Vagina (tissue), 2 donors: ENCODE data around the gene RPTOR. TPM values are rescaled to one million over a fixed set of nuclear protein-coding genes. Genes with fewer than 3 reads are reported as not detected.

Source experiments
- DNase-seq, 2 donors: peaks; one replicate each; pipeline ENCODE4 v3.0.0-alpha.2; 2017; ENCODE audit errors: extremely low spot score in 2 of 2
- H3K27ac ChIP-seq: fragments of 200-600 bp; sonication (generic); one replicate; pipeline ENCODE4 v1.5.1; 2019
- H3K27me3 ChIP-seq: fragments of 200-600 bp; sonication (generic); one replicate; pipeline ENCODE4 v1.5.1; 2019
- H3K36me3 ChIP-seq, 2 donors: fragments of 200-600 bp; sonication (generic); one replicate each; pipeline ENCODE4 v1.5.1; 2017 to 2019
- H3K4me1 ChIP-seq: fragments of 200-600 bp; sonication (generic); one replicate; pipeline ENCODE4 v1.5.1; 2019
- H3K4me3 ChIP-seq, 2 donors: fragments of 200-600 bp; sonication (generic); 1 replicate in 1 of 2; 2 replicates in 1 of 2; pipeline ENCODE4 v1.5.1; 2016 to 2019
- H3K9me3 ChIP-seq: fragments of 200-600 bp; sonication (generic); one replicate; pipeline ENCODE4 v1.5.1; 2019
- POLR2A ChIP-seq, 2 donors: fragments of 450-650 bp; IDR thresholded peaks; one replicate each; pipeline ENCODE4 v1.6.1; 2017; ENCODE audit warnings: antibody characterized with exemption in 2 of 2, mild to moderate bottlenecking in 2 of 2, moderate library complexity in 2 of 2
- POLR2AphosphoS5 ChIP-seq, 2 donors: sonication (generic); formaldehyde crosslinking; IDR thresholded peaks; one replicate each; pipeline ENCODE4 v1.9.0; 2017; ENCODE audit warnings: antibody characterized with exemption in 2 of 2, mild to moderate bottlenecking in 2 of 2, low read depth in 1 of 2; ENCODE audit not compliant: insufficient read depth in 1 of 2
- intact Hi-C: fragments of 100-400 bp; cut with DNase I; formaldehyde crosslinking; loops from one replicate; pipeline ENCODE4 v1.15.1; 2023
- total RNA-seq: library from RNA; depleted of rRNA; stranded (reverse); fragments of >200 nt; gene quantifications from one replicate; pipeline ENCODE4 v1.2.3, GENCODE V29; 2016
- TF ChIP-seq, protein P1 (sequence below), 3 experiments: fragments of 450-650 bp in 2 of 3; fragments of 200-600 bp in 1 of 3; sonication (generic) in 1 of 3; IDR thresholded peaks; one replicate each; pipeline ENCODE4 v1.5.1; 2017 to 2019; ENCODE audit warnings: antibody characterized with exemption in 3 of 3, mild to moderate bottlenecking in 2 of 3, moderate library complexity in 2 of 3

The RPTOR gene
- total RNA-seq, 1 donor from 2014 or later, result 38.3 TPM

DNA sequence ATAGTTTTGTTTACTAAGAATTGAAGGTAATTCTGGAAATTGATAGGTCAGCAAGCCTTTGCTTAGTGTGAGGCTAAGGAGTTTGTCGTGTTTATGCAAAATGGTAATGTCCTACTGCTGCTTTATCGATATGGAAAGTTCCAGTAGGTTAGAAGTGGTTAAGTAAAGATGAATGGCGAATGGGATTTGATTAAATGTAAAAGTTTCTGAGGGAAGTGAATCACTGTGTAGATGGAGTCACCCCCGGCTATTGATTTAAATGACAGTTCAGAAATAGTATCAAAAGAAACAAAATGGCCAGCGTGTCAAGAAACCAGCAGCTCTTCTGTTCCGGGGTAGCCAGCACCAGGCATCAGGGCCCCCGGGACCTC, 131.4 kb downstream of the RPTOR start:
- no peaks in the 10 kb centered on the region for H3K36me3 ChIP-seq
- no peak overlapping the region for H3K4me3 ChIP-seq
- no peak for TF ChIP-seq POLR2A (IDR thresholded peaks at IDR 0.05)
- TF ChIP-seq, protein P1, sequence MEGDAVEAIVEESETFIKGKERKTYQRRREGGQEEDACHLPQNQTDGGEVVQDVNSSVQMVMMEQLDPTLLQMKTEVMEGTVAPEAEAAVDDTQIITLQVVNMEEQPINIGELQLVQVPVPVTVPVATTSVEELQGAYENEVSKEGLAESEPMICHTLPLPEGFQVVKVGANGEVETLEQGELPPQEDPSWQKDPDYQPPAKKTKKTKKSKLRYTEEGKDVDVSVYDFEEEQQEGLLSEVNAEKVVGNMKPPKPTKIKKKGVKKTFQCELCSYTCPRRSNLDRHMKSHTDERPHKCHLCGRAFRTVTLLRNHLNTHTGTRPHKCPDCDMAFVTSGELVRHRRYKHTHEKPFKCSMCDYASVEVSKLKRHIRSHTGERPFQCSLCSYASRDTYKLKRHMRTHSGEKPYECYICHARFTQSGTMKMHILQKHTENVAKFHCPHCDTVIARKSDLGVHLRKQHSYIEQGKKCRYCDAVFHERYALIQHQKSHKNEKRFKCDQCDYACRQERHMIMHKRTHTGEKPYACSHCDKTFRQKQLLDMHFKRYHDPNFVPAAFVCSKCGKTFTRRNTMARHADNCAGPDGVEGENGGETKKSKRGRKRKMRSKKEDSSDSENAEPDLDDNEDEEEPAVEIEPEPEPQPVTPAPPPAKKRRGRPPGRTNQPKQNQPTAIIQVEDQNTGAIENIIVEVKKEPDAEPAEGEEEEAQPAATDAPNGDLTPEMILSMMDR (IDR thresholded peaks at IDR 0.05), result no peak
- no peak for TF ChIP-seq POLR2AphosphoS5 (IDR thresholded peaks at IDR 0.05; ENCODE audit: insufficient read depth in 1 of 2, low read depth in 1 of 2)
- H3K9me3 ChIP-seq, result no peaks in the 10 kb centered on the region
- peaks cover 6% of the 10 kb centered on the region for H3K4me1 ChIP-seq
- H3K27me3 ChIP-seq, result no peaks in the 10 kb centered on the region
- no peak overlapping the region for H3K27ac ChIP-seq
- DNase-seq, result no peak
- intact Hi-C loops, result no loop called here

DNA sequence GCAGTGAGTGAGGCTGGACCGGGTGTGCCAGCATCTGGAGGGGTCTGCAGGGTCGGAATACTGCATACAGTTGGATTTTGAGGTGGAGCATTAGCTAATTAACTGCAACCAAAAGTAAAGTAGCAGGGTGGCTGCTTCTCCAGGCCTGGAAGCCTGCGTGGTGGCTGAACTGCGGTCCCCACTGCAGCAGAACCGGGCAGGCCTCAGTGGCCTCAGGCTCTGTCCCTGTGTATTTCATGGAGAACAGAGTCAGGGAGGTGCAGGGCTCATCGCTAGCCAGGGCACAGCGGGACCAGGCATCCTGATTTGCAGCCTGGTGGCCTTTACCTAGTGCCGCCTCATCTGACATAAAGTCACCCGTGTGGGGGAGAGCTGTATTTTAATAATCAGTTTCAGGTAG, 131.9 kb downstream of the RPTOR start:
- DNase-seq, result no peak

DNA sequence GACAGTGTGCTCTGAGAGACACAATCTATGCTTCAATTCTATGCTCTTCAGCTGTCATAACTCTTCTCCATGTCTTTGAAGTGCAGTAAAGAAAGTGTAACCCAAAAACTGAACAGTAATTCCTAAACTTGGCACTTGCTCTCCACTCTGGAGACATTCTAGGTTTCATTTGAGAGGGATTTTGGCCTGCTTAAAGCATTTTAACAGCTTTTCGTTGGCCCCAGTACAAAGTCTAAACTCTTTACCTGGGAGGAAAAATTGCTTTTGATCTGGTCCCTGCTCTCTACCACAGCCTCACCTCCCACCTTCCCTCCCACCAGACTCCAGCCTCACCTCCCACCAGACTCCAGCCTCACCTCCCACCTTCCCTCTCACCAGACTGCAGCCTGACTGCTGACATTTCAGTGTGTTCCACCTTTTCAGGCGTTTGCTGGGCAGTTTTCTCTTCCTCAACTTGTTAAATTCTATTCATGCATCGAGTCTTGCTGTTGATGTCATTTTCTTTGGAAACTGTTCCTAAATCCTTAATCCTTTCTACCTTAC, 132.6 kb downstream of the RPTOR start:
- no peaks in the 10 kb centered on the region for H3K36me3 ChIP-seq
- peaks cover 6% of the 10 kb centered on the region for H3K4me1 ChIP-seq
- intact Hi-C loops, result no loop called here
- no peak for DNase-seq
- no peak overlapping the region for H3K27ac ChIP-seq
- H3K4me3 ChIP-seq, result no peak overlapping the region
- TF ChIP-seq, protein P1 (IDR thresholded peaks at IDR 0.05), result no peak
- TF ChIP-seq POLR2A (IDR thresholded peaks at IDR 0.05) (no peak), POLR2AphosphoS5 (IDR thresholded peaks at IDR 0.05; ENCODE audit: insufficient read depth in 1 of 2, low read depth in 1 of 2) (no peak)
- H3K9me3 ChIP-seq, result no peaks in the 10 kb centered on the region
- no peaks in the 10 kb centered on the region for H3K27me3 ChIP-seq

More for the DNA sequence above, 131.9 kb downstream of the RPTOR start:
- Histone ChIP-seq H3K27ac (no peak overlapping the region), H3K36me3 (no peaks in the 10 kb centered on the region), H3K27me3 (no peaks in the 10 kb centered on the region), H3K9me3 (no peaks in the 10 kb centered on the region), H3K4me1 (peaks cover 6% of the 10 kb centered on the region), H3K4me3 (no peak overlapping the region)
- intact Hi-C loops, result no loop called here
- TF ChIP-seq POLR2A (IDR thresholded peaks at IDR 0.05) (no peak), POLR2AphosphoS5 (IDR thresholded peaks at IDR 0.05; ENCODE audit: insufficient read depth in 1 of 2, low read depth in 1 of 2) (no peak)
- TF ChIP-seq, protein P1 (IDR thresholded peaks at IDR 0.05), result no peak

DNA sequence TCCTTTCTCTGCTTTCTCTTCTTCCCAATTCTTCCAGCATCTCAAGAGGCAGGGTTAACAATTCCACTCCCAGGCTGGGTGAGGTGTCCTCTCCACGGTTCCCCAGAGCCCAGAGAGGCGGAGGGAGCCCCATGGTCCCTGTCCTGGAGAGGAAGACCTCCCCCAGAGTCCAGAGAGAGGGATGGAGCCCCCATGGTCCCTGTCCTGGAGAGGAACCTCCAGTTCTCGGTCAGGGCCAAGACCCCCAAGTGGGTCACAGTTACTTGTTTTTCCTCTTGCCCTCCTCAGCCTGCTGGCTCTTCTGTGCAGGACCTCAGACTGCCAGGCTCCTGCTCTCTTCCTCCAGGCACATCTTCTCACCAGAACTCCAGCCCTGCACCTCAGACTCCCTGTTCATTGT, 135.2 kb downstream of the RPTOR start:
- H3K9me3 ChIP-seq, result no peaks in the 10 kb centered on the region
- no peak for DNase-seq
- no peak overlapping the region for H3K4me3 ChIP-seq
- TF ChIP-seq POLR2AphosphoS5 (IDR thresholded peaks at IDR 0.05; ENCODE audit: insufficient read depth in 1 of 2, low read depth in 1 of 2) (no peak), POLR2A (IDR thresholded peaks at IDR 0.05) (no peak)
- TF ChIP-seq, protein P1 (IDR thresholded peaks at IDR 0.05), result no peak
- H3K36me3 ChIP-seq, result no peaks in the 10 kb centered on the region
- no peak overlapping the region for H3K27ac ChIP-seq
- H3K4me1 ChIP-seq, result no peaks in the 10 kb centered on the region
- H3K27me3 ChIP-seq, result no peaks in the 10 kb centered on the region
- intact Hi-C loops, result no loop called here

DNA sequence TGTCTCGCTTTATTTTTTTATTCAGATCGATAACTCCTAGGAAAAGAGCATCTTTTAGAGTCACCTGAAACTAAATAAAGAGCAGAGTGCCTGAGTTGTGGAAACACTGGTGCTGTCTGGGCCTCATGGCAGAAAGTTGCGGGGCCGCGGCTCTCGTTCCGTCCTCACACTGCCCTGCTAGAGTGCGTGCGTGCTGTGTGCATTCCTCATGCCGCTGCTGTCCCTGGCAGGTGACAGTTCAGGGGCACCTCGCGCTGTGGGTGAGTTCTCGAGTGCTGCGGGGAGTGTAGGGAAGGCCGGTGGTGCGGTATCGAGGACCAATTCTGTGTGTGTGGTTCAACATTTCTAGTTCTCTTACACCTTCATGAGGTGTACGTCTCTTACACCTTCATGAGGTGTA, 136.6 kb downstream of the RPTOR start:
- H3K4me3 ChIP-seq, result no peak overlapping the region
- no peaks in the 10 kb centered on the region for H3K36me3 ChIP-seq
- no peak for DNase-seq
- H3K27me3 ChIP-seq, result no peaks in the 10 kb centered on the region
- H3K27ac ChIP-seq, result no peak overlapping the region
- H3K4me1 ChIP-seq, result no peaks in the 10 kb centered on the region
- intact Hi-C loops, result no loop called here
- no peaks in the 10 kb centered on the region for H3K9me3 ChIP-seq
- TF ChIP-seq POLR2AphosphoS5 (IDR thresholded peaks at IDR 0.05; ENCODE audit: insufficient read depth in 1 of 2, low read depth in 1 of 2), result no peak
- TF ChIP-seq POLR2A (IDR thresholded peaks at IDR 0.05), result no peak
- TF ChIP-seq, protein P1 (IDR thresholded peaks at IDR 0.05), result no peak
